Measurements from ENCODE around the gene E2F3.
A peak's percentile ranks its signal among the peaks of the same experiment; 100 is the strongest.
"Not testable (repeated sequence)": the region's sequence is repeated elsewhere in the genome, so short reads cannot be mapped to it uniquely, and the experiment has no call there.

E2F3 gene

GRCh38 chr6:20472748-20473147, 71.1 kb downstream of the E2F3 start:
- DNase-seq: no peak

- no peak for DNase-seq
These were observed 71.8 kb downstream of the E2F3 start for GRCh38 chr6:20473518-20473917.

- DNase-seq: no peak
These were observed 73.3 kb downstream of the E2F3 start for GRCh38 chr6:20474874-20475542.

- no peak for DNase-seq
These were observed 74.9 kb downstream of the E2F3 start for GRCh38 chr6:20476501-20477043.

- DNase-seq: no peak
These were observed 75.8 kb downstream of the E2F3 start for GRCh38 chr6:20477485-20477884.

- DNase-seq: no peak
These were observed 77.4 kb downstream of the E2F3 start for GRCh38 chr6:20479060-20479459.

GRCh38 chr6:20479526-20479925, 77.8 kb downstream of the E2F3 start:
- DNase-seq: no peak

- no peak for DNase-seq
These were observed 79.6 kb downstream of the E2F3 start for GRCh38 chr6:20481281-20481680.

- DNase-seq: no peak
These were observed 82.3 kb downstream of the E2F3 start for GRCh38 chr6:20483887-20484497.

- no peak for DNase-seq
These were observed 85.0 kb downstream of the E2F3 start for GRCh38 chr6:20486641-20487040.

GRCh38 chr6:20487669-20488375, 86.1 kb downstream of the E2F3 start:
- no peak for DNase-seq

GRCh38 chr6:20490591-20490990, 88.9 kb downstream of the E2F3 start:
- no peak for DNase-seq

GRCh38 chr6:20492099-20492498, 90.4 kb downstream of the E2F3 start:
- DNase-seq: no peak

- no peak for DNase-seq
These were observed 95.7 kb downstream of the E2F3 start for GRCh38 chr6:20497216-20498040.

GRCh38 chr6:20498041-20498385, 96.3 kb downstream of the E2F3 start:
- no peak for DNase-seq

- DNase-seq: no peak
These were observed 107.5 kb downstream of the E2F3 start for GRCh38 chr6:20509212-20509611.

GRCh38 chr6:20511852-20512251, 110.2 kb downstream of the E2F3 start:
- DNase-seq: no peak

- DNase-seq: not testable (repeated sequence)
These were observed 123.5 kb downstream of the E2F3 start for GRCh38 chr6:20525208-20525607.

GRCh38 chr6:20529086-20529448, 127.4 kb downstream of the E2F3 start:
- DNase-seq: not testable (repeated sequence)

- DNase-seq: no peak
These were observed 131.2 kb downstream of the E2F3 start for GRCh38 chr6:20532881-20533280.

GRCh38 chr6:20533746-20534294, 132.1 kb downstream of the E2F3 start:
- no peak for DNase-seq

GRCh38 chr6:20534295-20535262, 132.9 kb downstream of the E2F3 start, which contains the start of gene CDKAL1:
TSS of gene CDKAL1 (plus strand) at chr6:20534457. CDS start at chr6:20546351, 11,894 bp downstream.
- DNase-seq: peak; percentile 87 to 88
